Panc1 (cell line): ENCODE results near the gene ZNF823. TPM values are rescaled to one million over a fixed set of nuclear protein-coding genes. Genes with fewer than 3 reads are reported as not detected.
A peak's percentile ranks its signal among the peaks of the same experiment; 100 is the strongest.

Source experiments
- ATAC-seq: fragments of 200-7000 bp; cut with Tn5 transposase; 2 replicates; pipeline ENCODE4 v1.9.1; 2020; ENCODE audit warnings: mild to moderate bottlenecking, moderate library complexity
- BruUV-seq: library from RNA; stranded (reverse); fragments of 400-500 nt; replicated peaks from 2 replicates; lab custom pipeline; 2021; lab: Mats Ljungman, UMichigan
- CTCF ChIA-PET: fragments of 300-600 bp; sonication (Branson Sonifier 250); formaldehyde crosslinking; loops from one replicate; lab custom pipeline; 2022; ENCODE audit warnings: antibody characterized with exemption; lab: Charles Lee
- POLR2A ChIA-PET: fragments of 300-600 bp; sonication (Branson Sonifier 250); formaldehyde crosslinking; loops from one replicate; lab custom pipeline; 2022; ENCODE audit warnings: antibody characterized with exemption; lab: Charles Lee
- DNase-seq: peaks from one replicate; pipeline ENCODE4 v3.0.0-alpha.2; 2010; ENCODE audit warnings: low read depth, low spot score
- H3K27ac ChIP-seq: 2 replicates; pipeline ENCODE4 v1.5.1; 2011; ENCODE audit warnings: mild to moderate bottlenecking, low read length, inconsistent platforms
- H3K27me3 ChIP-seq: fragments of 200-500 bp; sonication (Bioruptor generic); 2 replicates; pipeline ENCODE4 v1.6.0; 2014; ENCODE audit warnings: low read length, inconsistent platforms; ENCODE audit not compliant: control insufficient read depth, insufficient read depth
- H3K36me3 ChIP-seq: fragments of 200-500 bp; sonication (Bioruptor generic); 2 replicates; pipeline ENCODE4 v1.5.1; 2014; ENCODE audit warnings: inconsistent platforms, mild to moderate bottlenecking, low read length, moderate library complexity; ENCODE audit not compliant: control insufficient read depth, insufficient read depth
- H3K4me1 ChIP-seq: 2 replicates; pipeline ENCODE4 v1.5.1; 2011; ENCODE audit warnings: inconsistent platforms, mild to moderate bottlenecking, low read length, moderate library complexity; ENCODE audit not compliant: control insufficient read depth, insufficient read depth
- H3K4me3 ChIP-seq, 2 experiments: 2 replicates each; pipeline ENCODE4 v1.5.1; 2011 to 2012; ENCODE audit warnings: low read depth in 2 of 2, low read length in 2 of 2, mild to moderate bottlenecking in 2 of 2, inconsistent platforms in 1 of 2, moderate library complexity in 1 of 2
- H3K9me3 ChIP-seq: fragments of 200-500 bp; sonication (Bioruptor generic); 2 replicates; pipeline ENCODE4 v1.5.1; 2014; ENCODE audit warnings: low read depth, mild to moderate bottlenecking, inconsistent platforms, low read length, moderate library complexity; ENCODE audit not compliant: control insufficient read depth, insufficient read depth
- CTCF ChIP-seq: fragments of 450-650 bp; IDR thresholded peaks from 2 replicates; pipeline ENCODE4 v1.5.1; 2017; ENCODE audit warnings: mild to moderate bottlenecking
- POLR2AphosphoS5 ChIP-seq: IDR thresholded peaks from 2 replicates; pipeline ENCODE4 v1.6.1; 2012; ENCODE audit warnings: mild to moderate bottlenecking, low read depth, low read length, moderate library complexity
- REST ChIP-seq, 2 experiments: IDR thresholded peaks; 2 replicates each; pipeline ENCODE4 v1.6.1; 2011 to 2012; ENCODE audit warnings: low read depth in 2 of 2, control low read depth in 1 of 2, low read length in 1 of 2, mild to moderate bottlenecking in 1 of 2, moderate library complexity in 1 of 2; ENCODE audit not compliant: insufficient read depth in 1 of 2
- SIN3A ChIP-seq: IDR thresholded peaks from 2 replicates; pipeline ENCODE4 v1.6.1; 2012; ENCODE audit warnings: low read depth, mild to moderate bottlenecking, low read length, moderate library complexity, borderline replicate concordance; ENCODE audit not compliant: insufficient read depth
- TCF7L2 ChIP-seq: IDR thresholded peaks from 2 replicates; pipeline ENCODE4 v1.6.1; 2011; ENCODE audit warnings: mild to moderate bottlenecking, low read depth, low read length, inconsistent platforms
- in situ Hi-C: cut with HindIII; loops from 2 replicates; pipeline ENCODE4 v1.10.0; 2016; ENCODE audit warnings: low sequenced_read_pairs, low pct_unique_long_range_greater_than_20kb
- intact Hi-C: fragments of 100-400 bp; cut with micrococcal nuclease; formaldehyde crosslinking; loops from one replicate; pipeline ENCODE4 v1.10.0; 2022; ENCODE audit not compliant: unreplicated experiment
- total RNA-seq: library from RNA; stranded (reverse); gene quantifications from one replicate; pipeline ENCODE4 v1.2.1, GENCODE V29; 2021; ENCODE audit not compliant: unreplicated experiment

ZNF823 gene
- total RNA-seq, 1 experiment from 2014 or later = 5.0 TPM

GRCh38 chr19:11745869-11746268, 7.1 kb upstream of the ZNF823 start:
- H3K4me1 ChIP-seq = no peaks in the 10 kb centered on the region
- TF ChIP-seq POLR2AphosphoS5 (no peak), TCF7L2 (no peak), SIN3A (no peak), CTCF (no peak), REST (IDR thresholded peaks at IDR 0.05; ENCODE audit: insufficient read depth in 1 of 2, low read depth in 2 of 2, low read length in 1 of 2) (no peak)
- H3K27ac ChIP-seq = no peak overlapping the region
- no peak for ATAC-seq
- intact Hi-C loops (no loop called here), in situ Hi-C loops (no loop called here)
- ChIA-PET POLR2A (interaction anchor here (0.7 kb wide), 1 partner anchor 40 kb away, joined by 6 read pairs; no protein-coding TSS in a partner anchor), CTCF (no interaction called here)
- BruUV-seq = no TSS peak
- no peak for DNase-seq
- no peak overlapping the region for H3K4me3 ChIP-seq
- no peaks in the 10 kb centered on the region for H3K9me3 ChIP-seq
- no peaks in the 10 kb centered on the region for H3K36me3 ChIP-seq
- H3K27me3 ChIP-seq = no peaks in the 10 kb centered on the region

GRCh38 chr19:11737964-11738745, 591 bp downstream of the ZNF823 start:
- no peaks in the 10 kb centered on the region for H3K36me3 ChIP-seq
- TF ChIP-seq POLR2AphosphoS5 (no peak), SIN3A (no peak), CTCF (no peak), REST (IDR thresholded peaks at IDR 0.05; ENCODE audit: insufficient read depth in 1 of 2, low read depth in 2 of 2, low read length in 1 of 2) (no peak), TCF7L2 (no peak)
- no peak for DNase-seq
- CTCF ChIA-PET = no interaction called here
- ATAC-seq = peak; percentile 75
- peak overlapping the region; percentile 79 for H3K27ac ChIP-seq
- in situ Hi-C loops (no loop called here), intact Hi-C loops (no loop called here)
- POLR2A ChIA-PET = no interaction called here
- H3K27me3 ChIP-seq = no peaks in the 10 kb centered on the region
- TSS peak; percentile 88 for BruUV-seq
- peak overlapping the region; percentile 83 to 84 for H3K4me3 ChIP-seq
- peaks cover 7% of the 10 kb centered on the region for H3K4me1 ChIP-seq
- no peaks in the 10 kb centered on the region for H3K9me3 ChIP-seq
